Natural killer cell (primary cell): ENCODE data around the gene MALRD1. TPM values are rescaled to one million over a fixed set of nuclear protein-coding genes. Genes with fewer than 3 reads are reported as not detected.

Source experiments
- ATAC-seq, 3 donors: fragments of 150-1000 bp in 2 of 3; fragments of 200-7000 bp in 1 of 3; cut with Tn5 transposase; 1 replicate in 1 of 3; 2 replicates in 2 of 3; pipeline ENCODE4 v1.10.0; 2021; ENCODE audit warnings: mild to moderate bottlenecking in 2 of 3, moderate library complexity in 2 of 3
- DNase-seq, 2 donors: peaks; one replicate each; pipeline versions ENCODE4 v3.0.0 to v3.0.0-alpha.2; 2013 to 2021; ENCODE audit warnings: mixed read lengths in 1 of 2
- H3K27ac ChIP-seq: one replicate; pipeline ENCODE4 v1.5.1; 2013; ENCODE audit warnings: mild to moderate bottlenecking, low read length
- H3K27me3 ChIP-seq: one replicate; pipeline ENCODE4 v1.6.1; 2013; ENCODE audit warnings: low read length; ENCODE audit not compliant: control insufficient read depth, insufficient read depth
- H3K36me3 ChIP-seq: one replicate; pipeline ENCODE4 v1.6.1; 2013; ENCODE audit warnings: low read length; ENCODE audit not compliant: control insufficient read depth, insufficient read depth
- H3K4me1 ChIP-seq: one replicate; pipeline ENCODE4 v1.6.1; 2013; ENCODE audit warnings: low read length; ENCODE audit not compliant: control insufficient read depth, insufficient read depth
- H3K4me3 ChIP-seq: one replicate; pipeline ENCODE4 v1.5.1; 2013; ENCODE audit warnings: low read length
- H3K9me3 ChIP-seq: one replicate; pipeline ENCODE4 v1.6.1; 2013; ENCODE audit warnings: low read length; ENCODE audit not compliant: control insufficient read depth, insufficient read depth
- H3K27ac Mint-ChIP-seq, 2 donors: one replicate each; pipeline ENCODE4 v1.8.0; 2022; ENCODE audit warnings: mild to moderate bottlenecking in 2 of 2, mixed read lengths in 2 of 2, moderate library complexity in 1 of 2
- H3K27me3 Mint-ChIP-seq, 2 donors: one replicate each; pipeline ENCODE4 v1.8.0; 2022; ENCODE audit warnings: low read depth in 2 of 2, mixed read lengths in 2 of 2
- H3K36me3 Mint-ChIP-seq: one replicate; pipeline ENCODE4 v1.8.0; 2022; ENCODE audit warnings: mixed read lengths
- H3K4me1 Mint-ChIP-seq, 2 donors: one replicate each; pipeline ENCODE4 v1.8.0; 2022; ENCODE audit warnings: mixed read lengths in 2 of 2
- H3K4me3 Mint-ChIP-seq: one replicate; pipeline ENCODE4 v1.8.0; 2022; ENCODE audit warnings: mild to moderate bottlenecking, moderate library complexity, mixed read lengths
- H3K9me3 Mint-ChIP-seq, 2 donors: one replicate each; pipeline ENCODE4 v1.8.0; 2022; ENCODE audit warnings: mixed read lengths in 2 of 2
- CTCF ChIP-seq: fragments of 200-600 bp; IDR thresholded peaks from one replicate; pipeline ENCODE4 v1.8.0; 2022; ENCODE audit warnings: antibody characterized with exemption
- WGBS: methylation state at CpG from one replicate; pipeline ENCODE4 v1.1.7; 2013; ENCODE audit warnings: missing lambda C conversion rate; ENCODE audit not compliant: insufficient coverage; 5-methylcytosine and 5-hydroxymethylcytosine counted together
- intact Hi-C: fragments of 100-400 bp; cut with micrococcal nuclease; formaldehyde crosslinking; loops from one replicate; pipeline ENCODE4 v1.14.2; 2022
- total RNA-seq, 4 donors: library from RNA; stranded (reverse); fragments of 120-200 nt in 1 of 4; gene quantifications; one replicate each; pipeline versions ENCODE4 v1.2.3 to v1.2.4, GENCODE V29; 2013 to 2022

MALRD1 gene
- total RNA-seq, 3 donors from 2014 or later (not counting 1 experiment from before 2014, with no cell fraction given) = not detected

- H3K27me3 Mint-ChIP-seq = no peaks in the 10 kb centered on the region
- DNase-seq (no peak), ATAC-seq (no peak)
- no peaks in the 10 kb centered on the region for H3K27me3 ChIP-seq
- intact Hi-C loops = no loop called here
- no peak for TF ChIP-seq CTCF
- no peaks in the 10 kb centered on the region for H3K4me1 Mint-ChIP-seq
- H3K9me3 ChIP-seq = peaks cover 4% of the 10 kb centered on the region
- H3K36me3 Mint-ChIP-seq = no peaks in the 10 kb centered on the region
- H3K4me1 ChIP-seq = no peaks in the 10 kb centered on the region
- H3K4me3 ChIP-seq = no peak overlapping the region
- H3K9me3 Mint-ChIP-seq = peaks cover 10 to 19% of the 10 kb centered on the region in 2 donors
- 60% methylated on average over 1 of the region's 4 CpGs for WGBS
- no peaks in the 10 kb centered on the region for H3K36me3 ChIP-seq
- H3K27ac Mint-ChIP-seq = no peak overlapping the region
- no peak overlapping the region for H3K4me3 Mint-ChIP-seq
- H3K27ac ChIP-seq = no peak overlapping the region
Observed at GRCh38 chr10:19058046-19058445, 9.4 kb downstream of the MALRD1 start.

GRCh38 chr10:19063986-19064385, 15.4 kb downstream of the MALRD1 start:
- Histone ChIP-seq H3K9me3 (peaks cover 4% of the 10 kb centered on the region), H3K36me3 (no peaks in the 10 kb centered on the region), H3K27ac (no peak overlapping the region), H3K4me1 (no peaks in the 10 kb centered on the region), H3K4me3 (no peak overlapping the region), H3K27me3 (no peaks in the 10 kb centered on the region)
- no peak overlapping the region for H3K27ac Mint-ChIP-seq
- H3K4me3 Mint-ChIP-seq = no peak overlapping the region
- no peak for TF ChIP-seq CTCF
- 89% methylated on average over 5 of the region's 6 CpGs for WGBS
- DNase-seq (no peak), ATAC-seq (no peak)
- no peaks in the 10 kb centered on the region for H3K27me3 Mint-ChIP-seq
- peaks cover 13 to 16% of the 10 kb centered on the region in 2 donors for H3K9me3 Mint-ChIP-seq
- H3K4me1 Mint-ChIP-seq = no peaks in the 10 kb centered on the region
- no peaks in the 10 kb centered on the region for H3K36me3 Mint-ChIP-seq
- intact Hi-C loops = no loop called here

GRCh38 chr10:19071946-19072345, 23.3 kb downstream of the MALRD1 start:
- H3K27ac ChIP-seq = no peak overlapping the region
- no peaks in the 10 kb centered on the region for H3K27me3 ChIP-seq
- H3K9me3 Mint-ChIP-seq = peaks cover 11 to 14% of the 10 kb centered on the region in 2 donors
- TF ChIP-seq CTCF = no peak
- H3K36me3 Mint-ChIP-seq = no peaks in the 10 kb centered on the region
- H3K36me3 ChIP-seq = no peaks in the 10 kb centered on the region
- no peak overlapping the region for H3K4me3 Mint-ChIP-seq
- ATAC-seq = no peak
- H3K4me1 ChIP-seq = no peaks in the 10 kb centered on the region
- no peaks in the 10 kb centered on the region for H3K4me1 Mint-ChIP-seq
- H3K27me3 Mint-ChIP-seq = no peaks in the 10 kb centered on the region
- peaks cover 3% of the 10 kb centered on the region for H3K9me3 ChIP-seq
- H3K4me3 ChIP-seq = no peak overlapping the region
- H3K27ac Mint-ChIP-seq = no peak overlapping the region
- DNase-seq = no peak
- intact Hi-C loops = no loop called here
- 94% methylated on average over 6 of the region's 7 CpGs for WGBS

GRCh38 chr10:19077276-19077675, 28.7 kb downstream of the MALRD1 start:
- peaks cover 3% of the 10 kb centered on the region for H3K9me3 ChIP-seq
- H3K27me3 Mint-ChIP-seq = no peaks in the 10 kb centered on the region
- ATAC-seq (no peak), DNase-seq (no peak)
- H3K4me3 ChIP-seq = no peak overlapping the region
- no peak for TF ChIP-seq CTCF
- intact Hi-C loops = no loop called here
- no peak overlapping the region for H3K4me3 Mint-ChIP-seq
- H3K27ac ChIP-seq = no peak overlapping the region
- H3K4me1 Mint-ChIP-seq = no peaks in the 10 kb centered on the region
- H3K4me1 ChIP-seq = no peaks in the 10 kb centered on the region
- H3K36me3 Mint-ChIP-seq = no peaks in the 10 kb centered on the region
- no peaks in the 10 kb centered on the region for H3K36me3 ChIP-seq
- H3K9me3 Mint-ChIP-seq = peaks cover 13 to 18% of the 10 kb centered on the region in 2 donors
- H3K27ac Mint-ChIP-seq = no peak overlapping the region
- no peaks in the 10 kb centered on the region for H3K27me3 ChIP-seq
